Smooth muscle cell of the brain vasculature (primary cell): Measurements from ENCODE around the gene TRIM50.
"Not testable (repeated sequence)": the region's sequence is repeated elsewhere in the genome, so short reads cannot be mapped to it uniquely, and the experiment has no call there.

ENCODE experiments used
- DNase-seq: peaks from one replicate; pipeline ENCODE4 v3.0.0-alpha.2; 2012; ENCODE audit warnings: low read depth, low spot score

TRIM50 gene

DNA sequence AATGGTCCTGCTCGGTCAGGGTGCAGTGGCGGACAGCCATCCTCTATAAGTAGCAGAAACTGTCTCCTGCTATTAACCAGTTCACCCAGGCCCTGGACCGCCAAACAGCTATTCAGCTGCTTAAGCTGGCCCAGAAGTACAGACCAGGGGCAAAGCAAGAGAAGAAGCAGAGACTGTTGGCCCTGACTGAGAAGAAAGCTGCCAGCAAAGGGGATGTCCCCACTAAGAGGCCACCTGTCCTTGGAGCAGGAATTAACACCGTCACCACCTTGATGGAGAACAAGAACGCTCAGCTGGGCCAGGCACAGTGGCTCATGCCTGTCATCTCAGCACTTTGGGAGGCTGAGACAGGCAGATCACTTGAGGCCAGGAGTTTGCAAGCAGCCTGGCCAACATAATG, 13.6 kb downstream of the TRIM50 start:
- DNase-seq: no peak

DNA sequence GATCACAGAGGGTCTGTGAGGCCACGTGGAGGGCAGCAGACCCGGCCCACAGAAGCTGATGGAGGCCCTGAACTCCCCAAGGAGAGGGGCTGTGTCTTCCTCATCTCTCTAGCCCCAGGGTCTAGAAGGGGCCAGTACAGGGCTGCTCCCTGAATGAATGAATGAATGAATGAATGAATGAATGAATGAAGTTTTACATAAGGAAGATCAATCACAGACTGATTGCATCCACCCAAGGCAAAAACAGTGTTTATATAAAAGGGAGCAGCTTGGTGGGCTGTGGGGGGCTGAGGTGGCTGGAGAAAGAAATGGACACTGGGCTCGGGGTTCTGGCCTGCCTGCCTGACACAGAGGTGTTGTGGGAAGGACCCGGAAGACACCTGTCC, 14.4 kb downstream of the TRIM50 start:
- DNase-seq: no peak

DNA sequence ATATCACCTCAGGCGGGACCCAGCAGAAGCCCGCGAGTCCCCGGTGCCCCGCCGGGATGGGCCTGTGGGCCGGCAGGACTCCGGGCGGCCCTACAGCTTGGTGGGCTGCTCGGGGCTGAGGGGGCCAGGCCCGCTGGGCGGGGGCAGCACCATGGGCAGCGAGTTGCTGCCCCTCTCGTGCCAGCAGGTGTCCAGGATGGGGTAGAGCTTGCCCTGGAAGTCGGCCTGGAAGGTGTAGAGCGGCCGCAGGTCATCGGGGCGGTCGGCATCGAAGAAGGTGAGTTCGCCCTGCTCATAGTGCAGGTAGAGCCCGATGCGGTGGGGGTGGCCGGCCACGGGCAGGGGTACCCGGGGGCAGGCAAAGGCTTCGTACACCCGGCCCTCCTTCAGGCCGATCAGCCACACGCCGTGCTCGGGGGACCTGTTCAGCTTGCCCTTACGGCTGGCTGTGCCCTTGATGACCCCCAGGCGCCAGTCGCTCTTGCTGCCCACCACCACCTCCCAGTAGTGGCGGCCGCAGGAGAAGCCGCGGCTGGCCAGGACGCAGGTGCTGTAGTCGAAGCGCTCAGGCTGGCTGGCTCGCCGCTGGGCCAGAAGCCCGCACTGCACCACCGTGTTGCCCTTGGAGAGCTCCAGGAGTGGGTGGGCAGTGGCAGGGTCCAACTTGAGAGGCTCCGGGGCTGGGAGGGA, 14.9 kb downstream of the TRIM50 start:
- DNase-seq: no peak

DNA sequence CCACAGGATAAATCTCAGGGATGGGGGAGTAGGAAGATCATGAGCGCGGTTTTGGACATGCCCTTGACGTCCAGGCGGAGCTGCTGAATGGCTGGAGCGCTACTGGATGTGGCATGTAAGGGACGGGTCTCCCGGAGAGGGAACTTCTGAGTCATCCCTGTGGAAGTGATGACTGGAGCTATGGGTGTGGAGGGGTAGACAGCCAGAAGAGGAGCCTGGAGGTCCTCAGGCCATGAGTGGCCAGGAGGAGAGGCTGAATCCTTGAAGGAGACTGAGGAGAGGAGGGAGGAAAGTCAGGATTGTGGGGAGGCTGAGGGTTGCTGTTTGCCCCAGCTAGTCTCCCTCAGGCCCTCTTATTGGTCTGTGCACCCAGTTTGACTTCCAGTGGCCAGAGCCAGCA, 16.5 kb downstream of the TRIM50 start:
- DNase-seq: not testable (repeated sequence)

DNA sequence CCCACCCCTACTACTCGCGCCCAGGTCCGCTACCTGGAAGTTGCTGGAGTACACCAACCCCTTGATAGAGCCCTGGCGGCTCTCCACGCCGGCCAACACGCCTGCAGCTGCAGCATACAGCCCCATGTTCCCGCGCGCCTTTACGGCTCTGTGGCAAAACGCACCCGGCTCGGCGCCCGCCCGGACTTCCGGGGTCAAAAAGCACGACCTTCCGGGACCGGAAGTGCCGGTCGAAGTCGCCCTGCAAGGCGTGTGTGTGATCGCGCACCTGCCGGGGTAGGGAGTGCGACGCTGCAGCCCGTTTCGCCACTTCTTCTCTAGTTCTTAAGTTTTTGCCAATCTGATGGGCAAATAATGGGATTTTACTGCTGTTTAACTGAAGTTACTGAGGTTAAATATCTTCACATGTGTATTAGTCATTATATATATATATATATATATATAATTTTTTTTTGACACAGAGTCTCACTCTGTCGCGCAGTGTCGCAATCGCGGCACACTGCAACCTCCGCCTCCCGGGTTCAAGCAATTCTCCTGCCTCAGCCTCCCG, 19.1 kb downstream of the TRIM50 start, which contains the start of gene NSUN5:
TSS of gene NSUN5 (minus strand) at position 162 of the 550 bp plus-strand sequence. CDS start at position 126, 36 bp downstream.
- DNase-seq: peak; percentile 13

DNA sequence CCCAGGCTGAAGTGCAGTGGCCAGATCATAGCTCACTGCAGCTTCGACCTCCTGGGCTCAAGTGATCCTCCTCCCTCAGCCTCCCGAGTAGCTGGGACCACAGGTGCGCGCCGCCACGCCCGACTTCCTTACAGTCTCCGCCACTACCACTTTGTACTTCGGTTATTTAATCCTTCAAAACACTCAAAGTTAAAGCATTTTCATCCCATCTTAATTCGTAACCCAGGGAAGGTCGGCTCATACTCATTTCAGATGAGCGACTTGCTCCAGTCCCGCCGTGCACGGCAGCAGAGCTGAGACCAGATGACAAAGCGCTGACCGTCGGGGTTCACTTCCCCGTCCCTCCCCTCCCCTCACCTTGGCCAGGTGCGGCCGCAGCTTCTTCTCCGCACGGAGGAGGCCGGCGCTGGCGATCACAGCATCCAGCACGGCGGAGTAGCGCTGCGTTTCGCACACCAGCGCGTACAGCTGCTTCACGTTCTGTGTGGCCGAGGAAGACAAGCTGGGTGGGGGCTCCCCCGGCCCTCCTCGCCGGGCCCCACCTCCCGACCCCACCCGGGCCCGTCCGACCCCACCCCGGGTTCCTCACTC, 19.7 kb downstream of the TRIM50 start:
- DNase-seq: no peak

DNA sequence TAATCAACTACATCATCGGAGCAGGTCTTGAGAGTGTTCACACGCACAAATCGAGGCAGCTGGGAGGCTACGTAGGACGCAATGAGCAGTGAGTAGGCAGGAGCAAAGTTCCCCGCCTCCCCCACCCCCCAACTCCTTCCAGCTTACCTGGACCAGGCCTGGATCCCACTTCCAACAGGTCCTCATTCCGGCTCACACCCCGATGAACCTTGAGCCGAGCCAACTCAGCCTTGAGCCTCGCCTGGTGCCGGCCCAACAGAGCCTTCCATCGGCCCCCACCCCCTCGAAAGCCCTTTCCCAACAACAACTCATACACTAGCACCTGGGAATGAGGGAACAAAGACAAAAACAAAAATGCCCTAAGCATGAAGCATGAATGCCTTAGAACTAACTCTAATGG, 20.4 kb downstream of the TRIM50 start:
- DNase-seq: no peak

DNA sequence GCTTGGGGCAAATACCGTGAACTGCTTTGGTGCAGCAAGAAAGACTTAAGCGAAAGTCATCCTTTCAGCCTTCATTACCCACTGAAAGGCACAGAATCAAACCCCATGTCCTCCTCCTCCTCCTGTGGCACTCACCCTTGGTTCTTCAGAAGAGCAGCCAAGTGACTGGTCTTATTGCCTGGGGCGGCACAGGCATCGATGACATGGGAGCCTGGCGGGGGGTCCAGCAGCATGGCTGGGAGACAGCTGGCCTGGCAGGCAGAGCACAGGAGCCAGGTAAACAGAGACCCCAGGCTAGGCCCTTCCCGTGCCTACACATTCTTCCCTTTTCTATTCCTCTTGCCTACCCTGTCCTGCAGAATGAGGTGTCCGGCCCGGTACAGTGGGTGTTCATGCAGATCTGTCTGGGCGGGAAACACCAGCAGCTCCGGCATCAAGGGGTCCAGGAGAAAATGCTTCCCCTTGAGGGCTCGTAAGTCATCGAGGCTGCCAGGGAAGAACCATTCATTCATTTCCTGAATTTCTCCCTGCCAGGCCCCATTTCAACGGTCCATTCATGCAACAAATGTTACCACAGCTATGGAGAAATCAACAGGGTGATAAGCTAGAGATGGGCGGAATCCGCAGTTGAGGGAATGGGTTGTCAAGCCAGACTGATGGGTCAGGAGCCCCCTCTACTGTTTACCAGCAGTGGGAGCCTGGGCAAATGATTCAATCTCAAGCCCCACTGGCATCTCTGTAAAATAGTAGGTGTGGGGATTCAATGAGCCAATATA, 23.1 kb downstream of the TRIM50 start:
- DNase-seq: not testable (repeated sequence)

DNA sequence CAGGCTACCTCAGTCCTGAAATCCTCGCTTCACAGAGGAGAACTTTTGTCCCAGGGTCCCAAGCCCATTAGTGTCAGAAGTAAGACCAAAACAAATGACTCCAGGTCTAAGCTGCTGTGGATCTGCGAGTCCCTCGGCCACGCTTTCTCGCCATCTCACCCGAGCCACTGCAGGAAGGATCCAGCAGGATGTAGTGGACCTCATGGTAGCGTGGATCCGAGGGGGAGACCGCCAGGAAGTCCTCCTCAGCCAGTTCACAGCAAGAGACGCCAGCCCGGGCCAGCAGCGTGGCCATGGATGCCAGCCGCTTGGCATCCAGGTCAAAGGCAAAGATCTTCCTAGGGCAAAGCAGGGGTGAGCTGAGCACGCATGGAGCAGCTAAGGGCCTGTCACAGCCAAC, 23.8 kb downstream of the TRIM50 start:
- DNase-seq: no peak

DNA sequence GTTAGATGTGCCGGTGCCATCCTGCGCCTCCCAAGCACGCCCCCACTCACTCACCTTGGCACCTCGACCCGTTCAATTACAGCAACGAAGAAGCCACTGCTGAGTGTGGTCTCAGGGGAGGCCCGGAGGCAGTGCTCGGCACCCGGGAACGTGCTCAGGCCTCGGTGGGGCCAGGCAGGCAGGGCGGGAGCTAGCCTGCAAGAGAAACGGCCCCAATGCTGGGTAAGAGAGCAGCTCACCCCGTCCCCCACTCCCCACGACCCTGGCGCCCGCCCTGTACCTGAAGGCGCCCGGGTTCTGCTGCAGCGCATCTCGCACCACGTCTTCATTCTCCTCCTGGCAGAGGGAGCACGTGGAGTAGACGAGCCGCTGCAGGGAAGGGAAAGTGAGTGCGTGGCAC, 24.3 kb downstream of the TRIM50 start:
- no peak for DNase-seq

DNA sequence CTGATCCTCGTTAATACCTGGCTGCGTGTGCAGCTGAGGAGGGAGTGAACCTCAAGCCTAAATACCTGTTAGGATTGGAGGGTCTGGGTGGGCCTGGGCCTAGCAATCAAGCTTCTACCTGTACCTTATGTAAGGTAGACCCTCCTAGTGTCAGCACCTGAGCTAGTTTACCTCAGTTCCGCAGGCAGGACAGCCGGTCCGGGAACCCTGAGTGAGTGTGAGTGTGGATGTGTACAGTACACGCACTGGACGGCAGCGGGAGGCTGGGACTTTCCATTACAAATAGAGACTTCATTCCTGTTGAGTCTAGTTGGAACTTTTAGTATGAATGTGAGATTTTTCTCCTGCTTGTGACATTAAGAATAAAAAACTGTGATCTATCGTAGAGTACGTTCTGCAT, 25.0 kb downstream of the TRIM50 start:
- not testable (repeated sequence) for DNase-seq

DNA sequence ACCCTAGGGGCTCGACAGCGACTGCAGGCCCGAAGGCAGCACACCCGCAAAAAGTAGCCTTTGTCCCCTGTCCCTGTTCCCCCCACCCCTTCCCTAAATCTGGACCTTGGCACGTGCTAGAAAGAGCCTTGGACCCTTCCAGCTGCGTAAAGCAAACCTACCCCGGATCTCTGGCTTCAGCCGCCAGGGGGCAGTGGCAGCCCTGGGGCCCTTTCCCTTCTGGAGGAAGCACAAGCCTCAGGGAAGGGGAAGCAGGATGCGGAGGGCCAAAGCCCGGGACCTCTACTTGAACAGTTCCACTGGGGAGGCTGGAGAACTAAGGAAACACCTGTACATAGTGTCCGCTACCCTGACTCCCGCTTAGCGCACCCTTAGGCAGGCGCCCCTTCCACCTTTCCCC, 26.8 kb downstream of the TRIM50 start:
- not testable (repeated sequence) for DNase-seq

DNA sequence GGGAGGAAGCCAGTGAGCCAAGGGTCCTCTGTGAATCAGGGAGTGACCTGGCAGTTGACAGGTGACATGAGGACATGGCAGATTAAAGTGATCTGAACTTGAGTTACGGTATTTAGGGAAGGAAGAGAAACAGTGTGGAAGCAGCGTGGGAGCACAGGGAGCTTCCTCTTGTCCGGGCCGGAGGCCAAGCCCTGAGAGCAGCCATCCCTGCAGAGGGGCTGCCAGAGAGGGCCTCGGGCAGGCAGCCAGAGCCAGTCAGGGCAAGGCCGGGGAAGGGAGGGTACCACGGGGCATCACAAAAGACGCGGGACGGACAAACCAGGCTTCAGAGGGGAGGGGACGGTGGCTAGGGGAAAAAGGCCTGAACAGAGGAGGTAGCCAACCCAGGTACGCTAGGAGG, 28.1 kb downstream of the TRIM50 start:
- DNase-seq: not testable (repeated sequence)

DNA sequence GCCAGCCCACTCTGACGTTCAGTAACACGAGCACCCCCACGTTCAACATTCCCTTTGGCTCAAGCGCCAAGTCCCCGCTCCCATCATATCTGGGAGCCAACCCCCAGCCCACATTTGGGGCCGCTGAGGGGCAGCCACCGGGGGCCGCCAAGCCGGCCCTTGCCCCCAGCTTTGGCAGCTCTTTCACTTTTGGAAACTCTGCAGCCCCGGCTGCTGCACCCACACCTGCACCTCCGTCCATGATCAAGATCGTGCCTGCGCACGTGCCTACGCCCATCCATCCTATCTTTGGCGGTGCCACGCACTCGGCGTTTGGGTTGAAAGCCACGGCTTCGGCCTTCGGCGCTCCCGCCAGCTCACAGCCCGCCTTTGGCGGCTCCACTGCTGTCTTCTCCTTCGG, 30.2 kb downstream of the TRIM50 start:
- DNase-seq: not testable (repeated sequence)

DNA sequence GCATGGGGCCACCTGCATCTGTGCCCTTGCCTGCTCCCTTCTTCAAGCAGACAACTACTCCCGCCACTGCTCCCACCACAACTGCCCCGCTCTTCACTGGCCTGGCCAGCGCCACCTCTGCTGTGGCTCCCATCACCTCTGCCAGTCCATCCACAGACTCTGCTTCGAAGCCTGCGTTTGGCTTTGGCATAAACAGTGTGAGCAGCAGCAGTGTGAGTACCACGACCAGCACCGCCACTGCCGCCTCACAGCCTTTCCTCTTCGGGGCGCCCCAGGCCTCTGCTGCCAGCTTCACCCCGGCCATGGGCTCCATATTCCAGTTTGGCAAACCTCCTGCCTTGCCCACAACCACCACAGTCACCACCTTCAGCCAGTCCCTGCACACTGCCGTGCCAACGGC, 30.6 kb downstream of the TRIM50 start:
- not testable (repeated sequence) for DNase-seq

DNA sequence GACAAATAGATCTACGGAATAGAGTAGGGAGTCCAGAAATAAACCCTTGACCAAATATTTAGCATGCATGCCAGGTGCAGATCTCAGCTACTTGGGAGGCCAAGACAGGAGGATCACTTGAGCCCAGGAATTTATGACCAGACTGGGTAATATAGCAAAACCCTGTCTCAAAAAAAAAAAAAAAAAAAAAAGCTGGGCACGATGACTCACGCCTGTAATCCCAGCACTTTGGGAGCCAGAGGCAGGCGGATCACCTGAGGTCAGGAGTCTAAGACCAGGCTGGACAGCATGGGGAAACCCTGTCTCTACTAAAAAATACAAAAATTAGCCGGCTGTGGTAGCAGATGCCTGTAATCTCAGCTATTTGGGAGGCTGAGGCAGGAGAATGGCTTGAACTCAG, 50.7 kb downstream of the TRIM50 start:
- DNase-seq: not testable (repeated sequence)

DNA sequence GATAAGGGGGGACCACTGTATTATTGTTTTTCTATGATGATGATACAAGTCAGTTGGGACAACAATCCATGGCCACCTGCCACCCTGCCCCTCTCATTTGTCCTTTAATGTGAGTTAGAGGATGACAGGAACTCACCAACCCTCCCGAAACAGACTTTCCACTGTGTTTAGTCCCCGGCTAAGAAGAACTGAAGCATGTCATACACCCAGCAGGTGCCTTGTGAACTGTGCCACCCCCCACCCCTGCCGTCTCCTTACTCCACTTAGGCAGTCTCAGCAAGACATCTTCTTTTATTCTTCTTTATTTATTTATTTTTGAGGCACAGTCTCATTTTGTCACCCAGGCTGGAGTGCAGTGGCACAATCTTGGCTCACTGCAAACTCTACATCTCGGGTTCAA, 60.1 kb downstream of the TRIM50 start:
- not testable (repeated sequence) for DNase-seq

DNA sequence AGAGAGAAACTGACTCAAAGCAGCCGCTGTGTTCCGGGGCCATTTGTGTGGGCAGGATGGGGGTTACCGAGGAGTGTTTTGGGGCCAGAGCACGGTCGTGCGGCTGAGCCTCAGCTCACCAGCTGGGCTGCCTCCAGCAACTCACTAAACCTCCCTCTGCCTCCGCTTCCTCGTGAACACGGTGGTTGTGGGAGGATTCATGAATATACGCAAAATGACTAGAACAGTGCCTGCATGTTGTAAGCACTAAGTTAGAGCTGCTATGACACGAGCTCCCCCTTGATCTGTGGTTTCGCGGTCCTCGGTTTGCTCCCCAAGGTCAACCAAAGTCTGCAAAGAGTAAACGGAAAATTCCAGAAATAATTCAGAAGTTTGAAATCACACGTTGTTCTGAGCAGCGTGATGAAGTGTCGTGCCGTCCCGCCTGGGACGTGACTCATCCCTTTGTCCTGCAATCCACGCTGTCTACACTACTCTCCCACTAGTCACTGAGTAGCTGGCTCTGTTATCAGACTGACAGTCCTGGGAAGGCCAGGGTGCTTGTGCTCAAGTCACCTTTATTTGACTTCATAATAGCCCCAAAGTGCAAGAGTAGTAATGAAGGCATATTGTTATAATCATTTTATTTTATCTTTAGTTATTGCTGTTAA, 61.0 kb downstream of the TRIM50 start:
- DNase-seq: not testable (repeated sequence)
